ENCODE results near the gene SDHAF4.
"Not testable (repeated sequence)": the region's sequence is repeated elsewhere in the genome, so short reads cannot be mapped to it uniquely, and the experiment has no call there.

The SDHAF4 gene

DNA sequence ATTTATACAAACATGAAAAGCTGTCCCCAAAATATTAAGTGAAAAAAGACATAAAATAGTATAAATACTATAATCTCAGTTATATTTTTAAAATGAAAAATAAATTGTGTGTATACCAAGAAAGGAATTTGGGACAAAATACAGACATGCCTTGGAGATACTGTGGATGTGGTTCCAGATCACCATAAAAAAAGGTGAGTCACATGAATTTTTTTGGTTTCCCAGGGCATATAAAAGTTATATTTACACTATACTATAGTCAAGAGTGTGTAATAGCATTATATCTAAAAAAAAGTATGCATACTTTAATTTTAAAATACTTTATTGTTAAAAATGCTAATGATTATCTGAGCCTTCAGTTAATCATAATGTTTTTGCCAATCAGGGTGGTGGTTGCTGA is 17.4 kb upstream of the SDHAF4 start:
- peaks cover 25% of the 10 kb centered on the region for H3K4me1 ChIP-seq (ENCODE audit: insufficient read depth, low read length)
- no peaks in the 10 kb centered on the region for H3K36me3 ChIP-seq (ENCODE audit: insufficient read depth, low read length)
- no peak overlapping the region for H3K27ac ChIP-seq (ENCODE audit: low read depth, low read length)
- H3K9me3 ChIP-seq (ENCODE audit: insufficient read depth, low read depth, low read length), result no peaks in the 10 kb centered on the region
- H3K9ac ChIP-seq (ENCODE audit: low read depth, low read length), result no peak overlapping the region
- H3K27me3 ChIP-seq (ENCODE audit: insufficient read depth, low read length), result no peaks in the 10 kb centered on the region
- no peak overlapping the region for H3K4me3 ChIP-seq (ENCODE audit: low read length)

DNA sequence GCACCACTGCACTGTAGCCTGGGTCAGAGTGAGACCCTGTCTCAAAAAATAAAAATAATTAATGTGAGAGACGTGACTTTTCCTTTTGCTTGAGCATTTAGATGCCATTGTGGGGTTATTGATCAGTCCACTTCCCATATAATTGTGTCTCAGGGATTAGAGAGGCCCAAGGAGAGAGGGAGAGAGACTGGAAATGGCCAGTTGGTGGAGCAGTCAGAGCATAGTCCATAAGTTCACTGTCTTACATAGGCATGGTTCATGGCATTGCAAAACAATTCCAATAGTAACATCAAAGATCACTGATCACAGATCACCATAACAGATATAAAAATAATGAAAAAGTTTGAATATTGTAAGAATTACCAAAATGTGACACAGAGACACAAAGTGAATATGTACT is 15.2 kb upstream of the SDHAF4 start:
- 100% methylated on average over 1 of the region's 1 CpG for WGBS
- Histone ChIP-seq H3K27ac (ENCODE audit: low read depth, low read length) (no peak overlapping the region), H3K9ac (ENCODE audit: low read depth, low read length) (no peak overlapping the region), H3K4me1 (ENCODE audit: insufficient read depth, low read length) (peaks cover 20% of the 10 kb centered on the region), H3K36me3 (ENCODE audit: insufficient read depth, low read length) (no peaks in the 10 kb centered on the region), H3K9me3 (ENCODE audit: insufficient read depth, low read depth, low read length) (no peaks in the 10 kb centered on the region), H3K4me3 (ENCODE audit: low read length) (no peak overlapping the region), H3K27me3 (ENCODE audit: insufficient read depth, low read length) (no peaks in the 10 kb centered on the region)

DNA sequence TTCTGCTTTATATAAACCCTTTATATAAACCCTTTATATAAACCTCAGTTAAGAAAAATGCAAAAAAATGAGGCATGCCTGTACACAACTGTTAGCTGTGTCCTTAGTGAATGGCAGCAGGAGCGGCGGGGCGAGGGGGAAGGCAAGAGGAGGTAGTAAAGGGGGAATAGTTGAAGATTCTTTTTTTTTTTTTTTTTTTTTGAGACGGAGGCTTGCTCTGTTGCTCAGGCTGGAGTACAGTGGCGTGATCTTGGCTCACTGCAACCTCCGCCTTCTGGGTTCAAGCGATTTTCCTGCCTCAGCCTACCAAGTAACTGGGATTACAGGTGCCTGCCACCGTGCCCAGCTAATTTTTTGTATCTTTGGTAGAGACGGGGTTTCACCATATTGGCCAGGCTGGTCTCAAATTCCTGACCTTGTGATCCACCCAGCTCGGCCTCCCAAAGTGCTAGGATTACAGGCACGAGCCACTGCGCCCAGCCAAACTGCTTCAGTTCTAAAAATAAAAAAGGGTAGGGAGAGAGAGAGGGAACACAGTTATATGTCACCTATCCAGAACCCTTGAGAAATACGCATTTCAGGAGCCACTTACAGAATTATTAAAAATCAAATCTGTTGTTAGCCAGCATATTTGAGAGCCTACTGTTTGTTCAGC is 14.3 kb upstream of the SDHAF4 start:
- H3K4me1 ChIP-seq (ENCODE audit: insufficient read depth, low read length), result peaks cover 12% of the 10 kb centered on the region
- not testable (repeated sequence) for H3K4me3 ChIP-seq (ENCODE audit: low read length); H3K36me3 ChIP-seq (ENCODE audit: insufficient read depth, low read length); H3K9me3 ChIP-seq (ENCODE audit: insufficient read depth, low read depth, low read length); H3K27me3 ChIP-seq (ENCODE audit: insufficient read depth, low read length); H3K9ac ChIP-seq (ENCODE audit: low read depth, low read length); H3K27ac ChIP-seq (ENCODE audit: low read depth, low read length)
- WGBS, result 95% methylated on average over 13 of the region's 13 CpGs

DNA sequence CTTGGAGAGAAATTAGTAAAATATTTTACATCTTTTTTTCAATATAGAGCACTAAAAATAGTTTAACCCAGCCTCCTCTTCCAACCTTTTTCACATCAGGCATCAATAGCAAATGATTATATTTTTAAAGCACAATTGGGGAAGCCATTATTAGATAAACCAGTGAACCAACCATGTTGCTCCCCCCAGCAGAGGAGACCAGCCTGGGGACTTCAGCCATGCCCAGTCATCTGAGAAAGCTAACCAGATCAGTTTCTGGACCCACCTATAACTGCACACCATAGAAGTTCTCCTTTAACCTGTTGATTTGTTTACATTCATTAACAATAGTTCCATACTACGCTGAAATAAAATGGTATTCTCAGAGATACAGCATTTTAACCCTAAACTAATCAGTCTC is 13.8 kb upstream of the SDHAF4 start:
- Histone ChIP-seq H3K9ac (ENCODE audit: low read depth, low read length) (no peak overlapping the region), H3K4me1 (ENCODE audit: insufficient read depth, low read length) (peaks cover 6% of the 10 kb centered on the region; the same call in 1 of the 2 replicates), H3K36me3 (ENCODE audit: insufficient read depth, low read length) (peaks cover 4% of the 10 kb centered on the region; the same call in 1 of the 2 replicates), H3K9me3 (ENCODE audit: insufficient read depth, low read depth, low read length) (no peaks in the 10 kb centered on the region), H3K27me3 (ENCODE audit: insufficient read depth, low read length) (no peaks in the 10 kb centered on the region), H3K4me3 (ENCODE audit: low read length) (no peak overlapping the region), H3K27ac (ENCODE audit: low read depth, low read length) (no peak overlapping the region)
- 100% methylated on average over 1 of the region's 1 CpG for WGBS

DNA sequence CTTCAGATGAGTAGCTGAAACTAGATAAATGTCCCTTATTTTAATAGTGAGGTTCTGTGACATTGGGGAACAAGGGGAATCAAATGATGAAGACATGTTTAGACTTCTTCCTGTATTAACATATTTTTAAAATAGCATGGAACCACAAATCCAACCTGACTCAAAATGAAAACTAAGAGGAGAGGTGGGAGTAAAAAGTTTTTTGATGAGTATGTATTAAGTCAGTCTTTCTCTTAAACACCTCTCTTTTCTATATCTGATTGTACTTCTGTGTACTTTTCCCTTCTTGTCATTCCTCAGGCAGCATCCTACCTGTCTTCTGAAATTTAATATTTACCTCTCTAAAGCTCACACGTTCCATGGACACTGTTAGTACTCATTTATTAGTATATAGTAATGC is 8.7 kb upstream of the SDHAF4 start:
- no peak overlapping the region for H3K9ac ChIP-seq (ENCODE audit: low read depth, low read length)
- no CpG with 5 or more reads among the region's 1 CpG for WGBS
- no peaks in the 10 kb centered on the region for H3K9me3 ChIP-seq (ENCODE audit: insufficient read depth, low read depth, low read length)
- no peak overlapping the region for H3K27ac ChIP-seq (ENCODE audit: low read depth, low read length)
- no peaks in the 10 kb centered on the region for H3K27me3 ChIP-seq (ENCODE audit: insufficient read depth, low read length)
- peaks cover 13% of the 10 kb centered on the region; the same call in 1 of the 2 replicates for H3K36me3 ChIP-seq (ENCODE audit: insufficient read depth, low read length)
- no peaks in the 10 kb centered on the region for H3K4me1 ChIP-seq (ENCODE audit: insufficient read depth, low read length)
- no peak overlapping the region for H3K4me3 ChIP-seq (ENCODE audit: low read length)

DNA sequence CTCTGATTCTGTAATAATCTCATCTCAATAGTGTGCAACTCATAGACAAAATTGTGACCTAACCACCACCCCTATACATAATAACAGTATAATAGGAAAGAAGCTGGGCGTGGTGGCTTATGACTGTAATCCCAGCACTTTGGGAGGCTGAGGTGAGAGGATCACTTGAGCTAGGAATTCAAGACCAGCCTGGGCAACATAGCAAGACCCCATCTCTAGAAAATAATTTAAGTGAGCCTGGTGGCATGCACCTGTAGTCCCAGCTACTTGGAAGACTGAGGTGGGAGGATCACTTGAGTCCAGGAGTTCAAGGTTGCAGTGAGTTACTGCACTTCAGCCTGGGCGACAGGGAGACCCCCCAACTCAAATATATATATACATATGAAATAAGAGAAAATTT is 4.3 kb upstream of the SDHAF4 start:
- not testable (repeated sequence) for H3K27ac ChIP-seq (ENCODE audit: low read depth, low read length); H3K9me3 ChIP-seq (ENCODE audit: insufficient read depth, low read depth, low read length); H3K4me3 ChIP-seq (ENCODE audit: low read length); H3K27me3 ChIP-seq (ENCODE audit: insufficient read depth, low read length); H3K9ac ChIP-seq (ENCODE audit: low read depth, low read length)
- Histone ChIP-seq H3K36me3 (ENCODE audit: insufficient read depth, low read length) (peaks cover 13% of the 10 kb centered on the region; the same call in 1 of the 2 replicates), H3K4me1 (ENCODE audit: insufficient read depth, low read length) (peaks cover 13% of the 10 kb centered on the region; the same call in 1 of the 2 replicates)
- 100% methylated on average over 1 of the region's 2 CpGs for whole genome bisulfite sequencing

DNA sequence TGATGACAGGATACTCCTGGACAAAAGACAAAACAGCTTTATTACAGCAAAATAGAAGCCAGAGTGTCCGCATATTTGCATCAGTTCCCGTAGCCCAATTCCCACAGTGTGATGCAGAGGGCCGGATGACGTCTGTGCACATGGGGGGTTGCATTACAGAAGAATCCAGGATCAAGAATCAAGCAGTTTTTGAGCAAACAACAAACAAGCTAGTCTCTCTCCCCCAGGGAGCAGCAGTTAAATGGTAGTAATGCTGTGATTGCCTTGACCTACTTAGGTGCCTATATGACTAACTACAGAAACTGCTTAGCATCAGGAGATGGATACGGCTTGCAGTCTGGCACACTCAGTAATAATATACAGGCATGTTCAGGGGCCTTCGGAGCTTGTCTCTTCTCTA is 3.2 kb upstream of the SDHAF4 start:
- no peak overlapping the region for H3K9ac ChIP-seq (ENCODE audit: low read depth, low read length)
- H3K36me3 ChIP-seq (ENCODE audit: insufficient read depth, low read length), result peaks cover 14% of the 10 kb centered on the region
- 64% methylated on average over 6 of the region's 6 CpGs for whole genome bisulfite sequencing
- H3K4me1 ChIP-seq (ENCODE audit: insufficient read depth, low read length), result peaks cover 13% of the 10 kb centered on the region; the same call in 1 of the 2 replicates
- peaks cover 3% of the 10 kb centered on the region; the same call in 1 of the 2 replicates for H3K27me3 ChIP-seq (ENCODE audit: insufficient read depth, low read length)
- H3K27ac ChIP-seq (ENCODE audit: low read depth, low read length), result no peak overlapping the region
- no peaks in the 10 kb centered on the region for H3K9me3 ChIP-seq (ENCODE audit: insufficient read depth, low read depth, low read length)
- H3K4me3 ChIP-seq (ENCODE audit: low read length), result no peak overlapping the region

DNA sequence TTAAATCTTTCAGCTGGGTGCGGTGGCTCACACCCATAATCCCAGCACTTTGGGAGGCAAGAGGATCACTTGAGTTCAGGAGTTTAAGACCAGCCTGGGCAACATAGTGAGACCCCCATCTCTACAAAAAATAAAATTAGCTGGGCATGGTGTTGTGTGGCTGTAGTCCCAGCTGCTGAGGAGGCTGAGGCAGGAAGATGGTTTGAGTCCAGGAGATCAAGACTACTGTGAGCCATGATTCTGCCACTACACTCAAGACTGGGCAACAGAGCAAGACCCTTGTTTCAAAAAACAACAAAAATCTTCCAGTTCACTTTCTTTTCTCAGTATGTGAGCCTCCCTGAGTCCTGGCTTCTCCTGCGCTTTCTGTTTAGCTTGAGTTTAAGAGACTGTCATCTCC is 7.9 kb downstream of the SDHAF4 start:
- no peaks in the 10 kb centered on the region for H3K9me3 ChIP-seq (ENCODE audit: insufficient read depth, low read depth, low read length)
- WGBS, result 97% methylated on average over 2 of the region's 2 CpGs
- H3K9ac ChIP-seq (ENCODE audit: low read depth, low read length), result no peak overlapping the region
- no peaks in the 10 kb centered on the region for H3K4me1 ChIP-seq (ENCODE audit: insufficient read depth, low read length)
- H3K36me3 ChIP-seq (ENCODE audit: insufficient read depth, low read length), result peaks cover 10% of the 10 kb centered on the region
- H3K27ac ChIP-seq (ENCODE audit: low read depth, low read length), result no peak overlapping the region
- H3K27me3 ChIP-seq (ENCODE audit: insufficient read depth, low read length), result no peaks in the 10 kb centered on the region
- no peak overlapping the region for H3K4me3 ChIP-seq (ENCODE audit: low read length)

DNA sequence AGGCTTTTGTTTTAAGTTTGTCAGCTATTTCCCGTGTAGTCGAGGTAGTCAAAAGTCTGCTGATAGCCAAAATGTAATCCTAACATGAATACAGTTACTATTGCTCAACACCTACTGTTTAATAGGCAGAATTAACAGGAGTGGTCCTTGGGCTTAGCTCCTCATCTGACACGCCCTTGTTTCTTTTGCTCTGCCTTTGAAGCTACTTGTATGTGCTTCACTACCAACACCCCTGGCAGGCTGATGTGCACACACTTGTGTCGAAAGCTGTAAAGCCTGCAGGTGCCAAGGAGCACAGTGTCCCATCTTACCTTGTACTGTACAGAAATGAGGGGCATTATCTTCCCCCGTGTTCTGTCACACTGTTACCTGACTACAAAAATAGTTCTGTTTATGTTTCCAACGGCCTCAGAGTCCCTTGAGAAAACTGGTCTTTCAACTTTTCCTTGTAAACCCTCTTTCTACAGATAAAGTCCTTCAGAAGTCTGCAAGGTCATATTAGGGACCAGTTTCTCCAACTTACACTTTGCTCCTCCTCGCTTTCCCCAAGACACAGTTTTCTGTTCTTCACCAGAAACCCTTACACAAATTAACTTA is 9.3 kb downstream of the SDHAF4 start:
- Histone ChIP-seq H3K27me3 (ENCODE audit: insufficient read depth, low read length) (no peaks in the 10 kb centered on the region), H3K4me3 (ENCODE audit: low read length) (no peak overlapping the region), H3K9ac (ENCODE audit: low read depth, low read length) (no peak overlapping the region), H3K36me3 (ENCODE audit: insufficient read depth, low read length) (peaks cover 20% of the 10 kb centered on the region), H3K4me1 (ENCODE audit: insufficient read depth, low read length) (no peaks in the 10 kb centered on the region), H3K9me3 (ENCODE audit: insufficient read depth, low read depth, low read length) (no peaks in the 10 kb centered on the region), H3K27ac (ENCODE audit: low read depth, low read length) (no peak overlapping the region)
- WGBS, result 91% methylated on average over 7 of the region's 7 CpGs

DNA sequence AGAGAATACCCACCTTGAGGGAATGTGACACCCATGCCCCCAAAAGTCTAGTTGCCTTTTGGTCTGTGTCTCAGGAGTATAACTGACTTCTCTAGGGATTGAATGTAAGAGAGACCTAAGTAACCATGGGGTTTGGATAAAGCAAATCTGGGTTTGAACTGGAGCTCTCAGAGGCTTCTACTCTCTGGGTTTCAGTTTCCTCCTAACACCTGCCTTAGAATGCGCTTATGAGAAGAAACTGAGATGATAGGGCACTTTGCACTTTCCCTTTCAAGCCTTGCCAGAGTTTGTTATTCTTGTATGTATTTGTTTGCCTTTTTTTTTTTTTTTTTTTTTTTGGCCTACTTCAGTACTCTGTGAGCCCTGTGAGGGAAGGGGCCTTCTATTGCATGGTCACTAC is 19.4 kb downstream of the SDHAF4 start:
- Histone ChIP-seq H3K36me3 (ENCODE audit: insufficient read depth, low read length) (peaks cover 56% of the 10 kb centered on the region), H3K9ac (ENCODE audit: low read depth, low read length) (no peak overlapping the region), H3K9me3 (ENCODE audit: insufficient read depth, low read depth, low read length) (no peaks in the 10 kb centered on the region), H3K4me1 (ENCODE audit: insufficient read depth, low read length) (no peaks in the 10 kb centered on the region), H3K4me3 (ENCODE audit: low read length) (no peak overlapping the region), H3K27ac (ENCODE audit: low read depth, low read length) (0 out of 2 replicates have a peak overlapping the region, but pooled peaks have one; percentile 1), H3K27me3 (ENCODE audit: insufficient read depth, low read length) (no peaks in the 10 kb centered on the region)
- 80% methylated on average over 1 of the region's 1 CpG for WGBS

DNA sequence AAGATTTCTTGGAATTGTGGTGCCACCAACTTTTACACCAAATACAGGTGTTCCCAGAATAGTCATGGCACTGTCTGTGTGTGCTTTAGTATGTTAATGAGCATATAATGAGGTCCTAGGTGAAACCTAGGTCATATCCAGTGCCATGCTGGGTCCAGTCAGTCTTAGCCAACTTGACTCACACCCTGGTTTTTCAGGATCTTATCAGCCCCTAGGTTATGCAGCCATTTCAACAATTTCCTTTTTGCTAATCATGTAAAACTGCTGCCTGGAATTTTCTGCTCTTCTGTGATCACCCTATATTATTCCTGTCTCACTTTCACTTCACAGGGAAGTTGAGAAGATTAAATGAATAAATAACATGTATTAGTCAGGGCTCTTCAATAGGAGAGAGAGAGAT is 23.7 kb downstream of the SDHAF4 start:
- H3K27me3 ChIP-seq (ENCODE audit: insufficient read depth, low read length), result no peaks in the 10 kb centered on the region
- no peak overlapping the region for H3K27ac ChIP-seq (ENCODE audit: low read depth, low read length)
- no peak overlapping the region for H3K9ac ChIP-seq (ENCODE audit: low read depth, low read length)
- peaks cover 18% of the 10 kb centered on the region for H3K36me3 ChIP-seq (ENCODE audit: insufficient read depth, low read length)
- H3K4me1 ChIP-seq (ENCODE audit: insufficient read depth, low read length), result no peaks in the 10 kb centered on the region
- H3K9me3 ChIP-seq (ENCODE audit: insufficient read depth, low read depth, low read length), result no peaks in the 10 kb centered on the region
- no peak overlapping the region for H3K4me3 ChIP-seq (ENCODE audit: low read length)

Measured in HUES64 (cell line).